HEK293 (cell line): ENCODE results near the gene HYI.
"Not testable (repeated sequence)": the region's sequence is repeated elsewhere in the genome, so short reads cannot be mapped to it uniquely, and the experiment has no call there.

Experiments
- CTCF ChIA-PET: fragments of 350-600 bp; formaldehyde crosslinking; extraction: SDS; loops from one replicate; lab custom pipeline; 2021; ENCODE audit warnings: antibody characterized with exemption; lab: Yijun Ruan, JAX
- POLR2A ChIA-PET: fragments of 300-600 bp; formaldehyde crosslinking; extraction: SDS; loops from one replicate; lab custom pipeline; 2020; ENCODE audit warnings: antibody characterized with exemption, inconsistent platforms; lab: Yijun Ruan, JAX
- H3K27ac ChIP-seq: fragments of 200-500 bp; sonication (Bioruptor generic); 2 replicates; pipeline ENCODE4 v1.5.1; 2014; ENCODE audit warnings: low read depth, low read length, control low read depth, inconsistent platforms; ENCODE audit errors: extremely low read depth
- H3K36me3 ChIP-seq, 2 experiments: fragments of 200-500 bp in 1 of 2; sonication (Bioruptor generic) in 1 of 2; 1 replicate in 1 of 2; 2 replicates in 1 of 2; pipeline ENCODE4 v1.5.1; 2014 to 2017; ENCODE audit warnings: inconsistent platforms in 2 of 2, low read length in 2 of 2; ENCODE audit not compliant: control insufficient read depth in 2 of 2, insufficient read depth in 1 of 2
- H3K4me1 ChIP-seq: fragments of 200-500 bp; sonication (Bioruptor generic); 2 replicates; pipeline ENCODE4 v1.5.1; 2014; ENCODE audit warnings: mild to moderate bottlenecking, low read length, inconsistent platforms; ENCODE audit not compliant: control insufficient read depth, insufficient read depth
- H3K4me3 ChIP-seq: 2 replicates; pipeline ENCODE4 v1.5.1; 2011; ENCODE audit warnings: low read depth, mild to moderate bottlenecking, control low read depth, low read length, moderate library complexity
- H3K9me3 ChIP-seq: fragments of 200-500 bp; sonication (Bioruptor generic); 2 replicates; pipeline ENCODE4 v1.5.1; 2014; ENCODE audit warnings: low read depth, low read length, inconsistent platforms; ENCODE audit not compliant: control insufficient read depth, insufficient read depth
- KLF10 ChIP-seq: fragments of 450-650 bp; IDR thresholded peaks from 2 replicates; pipeline ENCODE4 v1.5.1; 2018; ENCODE audit warnings: missing biosample characterization, mild to moderate bottlenecking, missing genetic modification characterization
- PRDM1 ChIP-seq: fragments of 450-650 bp; formaldehyde crosslinking; IDR thresholded peaks from 2 replicates; pipeline ENCODE4; 2016; ENCODE audit warnings: missing biosample characterization, missing genetic modification characterization
- SCRT1 ChIP-seq: fragments of 450-650 bp; formaldehyde crosslinking; IDR thresholded peaks from 2 replicates; pipeline ENCODE4 v1.5.1; 2016; ENCODE audit warnings: missing biosample characterization, missing genetic modification characterization, borderline replicate concordance
- SP7 ChIP-seq: fragments of 450-650 bp; formaldehyde crosslinking; IDR thresholded peaks from 2 replicates; pipeline ENCODE4 v1.5.1; 2016; ENCODE audit warnings: missing biosample characterization, missing genetic modification characterization
- YY1 ChIP-seq: fragments of 450-650 bp; formaldehyde crosslinking; IDR thresholded peaks from 2 replicates; pipeline ENCODE4 v1.5.1; 2018; ENCODE audit warnings: missing biosample characterization, missing genetic modification characterization
- ZNF146 ChIP-seq: fragments of 450-650 bp; formaldehyde crosslinking; IDR thresholded peaks from 2 replicates; pipeline ENCODE4 v1.5.1; 2016; ENCODE audit warnings: missing biosample characterization, missing genetic modification characterization
- ZNF19 ChIP-seq: fragments of 450-650 bp; formaldehyde crosslinking; IDR thresholded peaks from 2 replicates; pipeline ENCODE4; 2016; ENCODE audit warnings: missing biosample characterization, missing genetic modification characterization, low read depth
- ZNF37A ChIP-seq: fragments of 450-650 bp; IDR thresholded peaks from 2 replicates; pipeline ENCODE4 v1.5.1; 2018; ENCODE audit warnings: missing biosample characterization, missing genetic modification characterization
- ZNF548 ChIP-seq: fragments of 450-650 bp; formaldehyde crosslinking; IDR thresholded peaks from 2 replicates; pipeline ENCODE4 v1.5.1; 2016; ENCODE audit warnings: missing biosample characterization, missing genetic modification characterization
- ZNF549 ChIP-seq: fragments of 450-650 bp; IDR thresholded peaks from 2 replicates; pipeline ENCODE4 v1.5.1; 2018; ENCODE audit warnings: missing biosample characterization, missing genetic modification characterization, mild to moderate bottlenecking, inconsistent platforms, moderate library complexity
- ZNF555 ChIP-seq: fragments of 450-650 bp; formaldehyde crosslinking; conservative IDR thresholded peaks from 2 replicates; pipeline ENCODE4 v1.5.1; 2017; ENCODE audit warnings: missing biosample characterization, mild to moderate bottlenecking, missing genetic modification characterization, inconsistent platforms
- ZNF623 ChIP-seq: fragments of 450-650 bp; formaldehyde crosslinking; IDR thresholded peaks from 2 replicates; pipeline ENCODE4 v1.5.1; 2016; ENCODE audit warnings: missing biosample characterization, missing genetic modification characterization
- ZNF626 ChIP-seq: fragments of 450-650 bp; sonication (Bioruptor Pico); formaldehyde crosslinking; IDR thresholded peaks from 2 replicates; pipeline ENCODE4 v1.5.1; 2018; ENCODE audit warnings: missing biosample characterization, missing genetic modification characterization, inconsistent platforms
- ZNF776 ChIP-seq: fragments of 450-650 bp; formaldehyde crosslinking; IDR thresholded peaks from 2 replicates; pipeline ENCODE4 v1.5.0; 2017; ENCODE audit warnings: missing biosample characterization, missing genetic modification characterization, borderline replicate concordance
- TF ChIP-seq, protein P1 (sequence below): fragments of 450-650 bp; formaldehyde crosslinking; IDR thresholded peaks from 2 replicates; pipeline ENCODE4 v1.5.1; 2016; ENCODE audit warnings: missing biosample characterization, missing genetic modification characterization
- TF ChIP-seq, protein P2 (sequence below): fragments of 450-650 bp; formaldehyde crosslinking; IDR thresholded peaks from 2 replicates; pipeline ENCODE4 v1.5.1; 2017; ENCODE audit warnings: missing biosample characterization, mild to moderate bottlenecking, missing genetic modification characterization, moderate library complexity
- TF ChIP-seq, protein P3 (sequence below): fragments of 450-650 bp; formaldehyde crosslinking; IDR thresholded peaks from 2 replicates; pipeline ENCODE4 v1.5.1; 2016; ENCODE audit warnings: missing biosample characterization, missing genetic modification characterization

The HYI gene

DNA sequence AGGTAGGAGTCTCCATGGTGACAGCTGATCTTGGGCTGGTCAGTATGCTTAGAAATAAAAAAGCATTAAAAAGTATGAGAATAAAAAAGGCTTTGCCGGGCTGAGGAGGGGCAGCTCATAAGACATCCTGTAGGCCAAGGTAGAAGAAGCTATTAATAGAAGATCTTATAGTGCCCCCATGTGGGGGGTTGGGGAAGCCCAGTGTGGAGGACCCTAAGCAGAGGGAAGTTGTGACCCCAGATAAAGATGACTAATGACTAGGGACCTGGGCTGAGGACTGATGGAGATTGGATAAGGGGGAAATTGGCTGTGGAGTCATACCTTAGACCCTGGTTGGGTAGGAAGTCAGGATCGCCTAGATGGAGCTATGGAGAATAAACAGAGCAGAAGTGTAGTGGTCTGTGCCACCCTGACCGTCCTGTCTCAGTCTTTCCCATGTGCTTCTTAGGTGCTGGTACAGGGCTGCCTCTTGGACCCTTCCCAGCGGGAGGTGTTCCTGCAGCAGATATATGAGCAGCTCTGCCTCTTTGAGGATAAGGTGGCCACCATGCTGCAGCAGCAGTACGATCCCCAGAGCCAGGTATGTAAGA lies 39.0 kb downstream of the HYI start (continued):
- TF ChIP-seq PRDM1 (tag by site-specific recombination) (no peak), ZNF37A (tag by site-specific recombination) (no peak), ZNF776 (tag by site-specific recombination) (no peak), ZNF549 (tag by site-specific recombination) (no peak)

DNA sequence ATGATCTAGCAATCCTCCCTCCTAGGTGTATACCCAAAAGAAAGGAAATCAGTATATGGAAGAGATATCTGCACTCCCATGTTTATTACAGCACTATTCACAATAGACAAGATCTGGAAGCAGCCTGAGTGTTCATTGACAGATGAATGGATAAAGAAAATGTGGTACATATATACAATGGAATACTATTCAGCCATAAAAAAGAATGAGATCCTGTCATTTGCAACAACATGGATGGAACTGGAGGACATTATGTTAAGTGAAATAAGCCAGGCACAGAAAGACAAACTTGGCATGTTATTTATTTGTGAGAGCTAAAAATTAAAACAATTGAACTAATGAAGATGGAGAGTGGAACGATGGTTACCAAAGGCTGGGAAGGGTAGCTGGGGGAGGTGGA lies 40.3 kb downstream of the HYI start:
- not testable (repeated sequence) for H3K27ac ChIP-seq, H3K9me3 ChIP-seq, H3K4me3 ChIP-seq, H3K4me1 ChIP-seq
- H3K36me3 ChIP-seq: peaks cover 6 to 59% of the 10 kb centered on the region in 2 experiments
- ChIA-PET POLR2A (interaction anchor here (1.9 kb wide), 1 partner anchor 55 kb away, joined by 15 read pairs; the partner anchor contains the start of gene CDC20), CTCF (interaction anchor here (0.5 to 6.5 kb wide), 4 partner anchors 175 to 491 kb away, joined by 3 to 110 read pairs (median 12); no protein-coding TSS in a partner anchor)
- TF ChIP-seq, protein P1, sequence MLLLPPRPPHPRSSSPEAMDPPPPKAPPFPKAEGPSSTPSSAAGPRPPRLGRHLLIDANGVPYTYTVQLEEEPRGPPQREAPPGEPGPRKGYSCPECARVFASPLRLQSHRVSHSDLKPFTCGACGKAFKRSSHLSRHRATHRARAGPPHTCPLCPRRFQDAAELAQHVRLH (tag by site-specific recombination): 0 out of 2 replicates have a peak, but pooled peaks have one; percentile 37
- peak; percentile 91 for TF ChIP-seq ZNF146 (tag by site-specific recombination)

DNA sequence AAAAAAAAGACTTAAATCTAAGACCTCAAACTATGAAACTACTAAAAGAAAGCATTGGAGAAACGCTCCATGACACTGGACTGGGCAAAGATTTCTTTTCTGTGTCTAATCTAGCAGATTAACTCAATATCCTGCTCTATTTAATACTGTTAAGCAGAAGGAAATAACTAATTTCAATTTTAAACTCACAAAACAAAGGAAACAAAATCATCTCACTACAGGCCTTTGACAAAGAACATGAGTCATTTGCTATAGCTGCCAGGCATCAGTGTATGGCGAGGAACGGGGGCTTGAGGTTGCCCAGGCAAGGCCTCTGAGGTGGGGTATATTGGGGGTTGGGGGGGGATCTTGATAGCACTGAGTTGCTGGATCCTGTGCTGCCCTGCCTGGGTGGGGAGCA lies 43.2 kb downstream of the HYI start:
- H3K4me1 ChIP-seq: no peaks in the 10 kb centered on the region
- H3K4me3 ChIP-seq: no peak overlapping the region
- ChIA-PET POLR2A (interaction anchor here (0.6 to 0.8 kb wide), 2 partner anchors 22 to 31 kb away, joined by 3 to 6 read pairs; no protein-coding TSS in a partner anchor), CTCF (no interaction called here)
- H3K27ac ChIP-seq: no peak overlapping the region
- peaks cover 8 to 55% of the 10 kb centered on the region in 2 experiments; a peak in 2 of 3 replicates for H3K36me3 ChIP-seq
- no peaks in the 10 kb centered on the region for H3K9me3 ChIP-seq
- no peak for TF ChIP-seq KLF10 (tag by site-specific recombination)
- no peak for TF ChIP-seq ZNF626 (tag by site-specific recombination)
- TF ChIP-seq ZNF19 (tag by site-specific recombination): no peak
- no peak for TF ChIP-seq ZNF776 (tag by site-specific recombination)
- TF ChIP-seq ZNF555 (tag by site-specific recombination): no peak
- TF ChIP-seq ZNF623 (tag by site-specific recombination): no peak
- TF ChIP-seq, protein P2, sequence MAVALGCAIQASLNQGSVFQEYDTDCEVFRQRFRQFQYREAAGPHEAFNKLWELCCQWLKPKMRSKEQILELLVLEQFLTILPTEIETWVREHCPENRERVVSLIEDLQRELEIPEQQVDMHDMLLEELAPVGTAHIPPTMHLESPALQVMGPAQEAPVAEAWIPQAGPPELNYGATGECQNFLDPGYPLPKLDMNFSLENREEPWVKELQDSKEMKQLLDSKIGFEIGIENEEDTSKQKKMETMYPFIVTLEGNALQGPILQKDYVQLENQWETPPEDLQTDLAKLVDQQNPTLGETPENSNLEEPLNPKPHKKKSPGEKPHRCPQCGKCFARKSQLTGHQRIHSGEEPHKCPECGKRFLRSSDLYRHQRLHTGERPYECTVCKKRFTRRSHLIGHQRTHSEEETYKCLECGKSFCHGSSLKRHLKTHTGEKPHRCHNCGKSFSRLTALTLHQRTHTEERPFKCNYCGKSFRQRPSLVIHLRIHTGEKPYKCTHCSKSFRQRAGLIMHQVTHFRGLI (tag by site-specific recombination): no peak
- TF ChIP-seq, protein P3, sequence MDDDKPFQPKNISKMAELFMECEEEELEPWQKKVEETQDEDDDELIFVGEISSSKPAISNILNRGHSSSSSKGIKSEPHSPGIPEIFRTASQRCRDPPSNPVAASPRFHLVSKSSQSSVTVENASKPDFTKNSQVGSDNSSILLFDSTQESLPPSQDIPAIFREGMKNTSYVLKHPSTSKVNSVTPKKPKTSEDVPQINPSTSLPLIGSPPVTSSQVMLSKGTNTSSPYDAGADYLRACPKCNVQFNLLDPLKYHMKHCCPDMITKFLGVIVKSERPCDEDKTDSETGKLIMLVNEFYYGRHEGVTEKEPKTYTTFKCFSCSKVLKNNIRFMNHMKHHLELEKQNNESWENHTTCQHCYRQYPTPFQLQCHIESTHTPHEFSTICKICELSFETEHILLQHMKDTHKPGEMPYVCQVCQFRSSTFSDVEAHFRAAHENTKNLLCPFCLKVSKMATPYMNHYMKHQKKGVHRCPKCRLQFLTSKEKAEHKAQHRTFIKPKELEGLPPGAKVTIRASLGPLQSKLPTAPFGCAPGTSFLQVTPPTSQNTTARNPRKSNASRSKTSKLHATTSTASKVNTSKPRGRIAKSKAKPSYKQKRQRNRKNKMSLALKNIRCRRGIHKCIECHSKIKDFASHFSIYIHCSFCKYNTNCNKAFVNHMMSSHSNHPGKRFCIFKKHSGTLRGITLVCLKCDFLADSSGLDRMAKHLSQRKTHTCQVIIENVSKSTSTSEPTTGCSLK (tag by site-specific recombination): no peak
- TF ChIP-seq SCRT1 (tag by site-specific recombination): no peak
- no peak for TF ChIP-seq YY1 (tag by site-specific recombination)
- no peak for TF ChIP-seq SP7
- TF ChIP-seq ZNF548: no peak
